ENCODE measurements around the gene SHISAL2A. TPM values are rescaled to one million over a fixed set of nuclear protein-coding genes. Genes with fewer than 3 reads are reported as not detected.

The SHISAL2A gene
- polyA plus RNA-seq, 1 of the 3 experiments (the other 2 are of a cell fraction) = 0.07 TPM

- H3K27me3 ChIP-seq (ENCODE audit: insufficient read depth) = no peaks in the 10 kb centered on the region
- no peak overlapping the region for H3K27ac ChIP-seq (ENCODE audit: low read depth in 2 of 2, low read length in 1 of 2)
- no peaks in the 10 kb centered on the region for H3K4me1 ChIP-seq (ENCODE audit: control insufficient read depth in 1 of 2, insufficient read depth in 2 of 2, low read depth in 1 of 2, low read length in 1 of 2)
- no peak overlapping the region for H2AFZ ChIP-seq (ENCODE audit: low read depth)
- no peaks in the 10 kb centered on the region for H4K20me1 ChIP-seq (ENCODE audit: insufficient read depth)
- ChIA-PET CTCF (no interaction called here), POLR2A (interaction anchor here (1.0 kb wide), 1 partner anchor 9 kb away, joined by 3 read pairs; no protein-coding TSS in a partner anchor)
- H3K36me3 ChIP-seq (replicated peaks in 1 of 2; ENCODE audit: control insufficient read depth in 1 of 2, insufficient read depth in 2 of 2, low read length in 1 of 2) = no peaks in the 10 kb centered on the region
- TF ChIP-seq SIN3A (IDR thresholded peaks at IDR 0.05; ENCODE audit: borderline replicate concordance, low read depth, low read length) (no peak), YY1 (IDR thresholded peaks at IDR 0.05; ENCODE audit: low read depth) (no peak), RAD21 (IDR thresholded peaks at IDR 0.05; ENCODE audit: low read length) (no peak), EZH2phosphoT487 (IDR thresholded peaks at IDR 0.05; ENCODE audit: borderline replicate concordance, low read depth) (no peak), JUND (IDR thresholded peaks at IDR 0.05) (no peak), FOXM1 (IDR thresholded peaks at IDR 0.05; ENCODE audit: low read depth) (no peak), ELF1 (IDR thresholded peaks at IDR 0.05) (no peak), CHD2 (IDR thresholded peaks at IDR 0.05; ENCODE audit: low read length, partially characterized antibody) (no peak), CTCF (IDR thresholded peaks at IDR 0.05) (no peak), TAF1 (IDR thresholded peaks at IDR 0.05; ENCODE audit: borderline replicate concordance, low read depth, low read length) (no peak), IRF3 (IDR thresholded peaks at IDR 0.05; ENCODE audit: low read depth, low read length) (no peak), GABPA (IDR thresholded peaks at IDR 0.05; ENCODE audit: low read depth) (no peak)
- no peak overlapping the region for H3K9ac ChIP-seq
- H3K4me3 ChIP-seq (ENCODE audit: low read depth in 2 of 2, low read length in 1 of 2) = no peak overlapping the region
- H3K79me2 ChIP-seq (ENCODE audit: insufficient read depth) = no peaks in the 10 kb centered on the region
- H3K4me2 ChIP-seq = no peak overlapping the region
- 81% methylated on average over 5 of the region's 5 CpGs for WGBS (ENCODE audit: low lambda C conversion rate)
- H3F3A ChIP-seq (replicated peaks; ENCODE audit: insufficient read depth) = no peaks in the 10 kb centered on the region
- no peak for DNase-seq
- H3K9me3 ChIP-seq = no peaks in the 10 kb centered on the region
- no peaks in the 10 kb centered on the region for H3K9me2 ChIP-seq
Observed at GRCh38 chr1:52614671-52615070, 18.3 kb upstream of the SHISAL2A start.

GRCh38 chr1:52615489-52616042 lies 17.4 kb upstream of the SHISAL2A start:
- Histone ChIP-seq H3K27me3 (ENCODE audit: insufficient read depth) (no peaks in the 10 kb centered on the region), H3K4me2 (no peak overlapping the region), H3K9me2 (no peaks in the 10 kb centered on the region), H3K9me3 (no peaks in the 10 kb centered on the region), H3K9ac (no peak overlapping the region), H2AFZ (ENCODE audit: low read depth) (no peak overlapping the region), H3K36me3 (replicated peaks in 1 of 2; ENCODE audit: control insufficient read depth in 1 of 2, insufficient read depth in 2 of 2, low read length in 1 of 2) (no peaks in the 10 kb centered on the region), H3K4me3 (ENCODE audit: low read depth in 2 of 2, low read length in 1 of 2) (no peak overlapping the region), H3K4me1 (ENCODE audit: control insufficient read depth in 1 of 2, insufficient read depth in 2 of 2, low read depth in 1 of 2, low read length in 1 of 2) (no peaks in the 10 kb centered on the region), H3K27ac (ENCODE audit: low read depth in 2 of 2, low read length in 1 of 2) (no peak overlapping the region), H3F3A (replicated peaks; ENCODE audit: insufficient read depth) (no peaks in the 10 kb centered on the region), H3K79me2 (ENCODE audit: insufficient read depth) (no peaks in the 10 kb centered on the region), H4K20me1 (ENCODE audit: insufficient read depth) (no peaks in the 10 kb centered on the region)
- ChIA-PET POLR2A (no interaction called here), CTCF (no interaction called here)
- TF ChIP-seq RXRA (IDR thresholded peaks at IDR 0.05; ENCODE audit: borderline replicate concordance, low read depth) (no peak), NRF1 (IDR thresholded peaks at IDR 0.05; ENCODE audit: low read depth, low read length) (no peak), MAX (IDR thresholded peaks at IDR 0.05; ENCODE audit: low read depth) (no peak), USF2 (IDR thresholded peaks at IDR 0.05; ENCODE audit: borderline replicate concordance, low read depth, low read length) (no peak), RFX5 (IDR thresholded peaks at IDR 0.05; ENCODE audit: low read length) (no peak), ZBTB33 (IDR thresholded peaks at IDR 0.05; ENCODE audit: borderline replicate concordance, low read depth) (no peak), EP300 (IDR thresholded peaks at IDR 0.05; ENCODE audit: borderline replicate concordance in 1 of 2, low read depth in 1 of 2, low read length in 1 of 2) (no peak), GABPA (IDR thresholded peaks at IDR 0.05; ENCODE audit: low read depth) (no peak), TEAD4 (IDR thresholded peaks at IDR 0.05; ENCODE audit: borderline replicate concordance, insufficient read depth) (no peak), RAD21 (IDR thresholded peaks at IDR 0.05; ENCODE audit: low read length) (no peak), TAF1 (IDR thresholded peaks at IDR 0.05; ENCODE audit: borderline replicate concordance, low read depth, low read length) (no peak)
- WGBS (ENCODE audit: low lambda C conversion rate) = 62% methylated on average over 5 of the region's 5 CpGs
- DNase-seq = no peak

Data from SK-N-SH (cell line).